Measurements from ENCODE around the gene CRYGN. TPM values are rescaled to one million over a fixed set of nuclear protein-coding genes. Genes with fewer than 3 reads are reported as not detected.

The CRYGN gene
- total RNA-seq, 4 donors from 2014 or later = not detected

GRCh38 chr7:151395036-151395367 is 44.9 kb downstream of the CRYGN start:
- Histone ChIP-seq H3K27me3 (peaks cover 11% of the 10 kb centered on the region), H3K9me3 (no peaks in the 10 kb centered on the region), H3K4me1 (no peaks in the 10 kb centered on the region), H3K4me3 (no peak overlapping the region), H3K27ac (no peak overlapping the region), H3K36me3 (no peaks in the 10 kb centered on the region)
- DNase-seq (ENCODE audit: low spot score in 2 of 2) = peak in 1 of 2 donors; percentile 47
- 83% methylated on average over 4 of the region's 13 CpGs for WGBS
- TF ChIP-seq EP300 (IDR thresholded peaks at IDR 0.05) = no peak
- no peak for TF ChIP-seq CTCF (IDR thresholded peaks at IDR 0.05)
- no peak for TF ChIP-seq POLR2AphosphoS5 (IDR thresholded peaks at IDR 0.05)
- no peak for TF ChIP-seq POLR2A (IDR thresholded peaks at IDR 0.05)

- H3K36me3 ChIP-seq = no peaks in the 10 kb centered on the region
- peaks cover 11% of the 10 kb centered on the region for H3K27me3 ChIP-seq
- 81% methylated on average over 23 of the region's 35 CpGs for WGBS
- H3K4me3 ChIP-seq = no peak overlapping the region
- no peak for TF ChIP-seq CTCF (IDR thresholded peaks at IDR 0.05)
- no peak for DNase-seq (ENCODE audit: low spot score in 2 of 2)
- no peak overlapping the region for H3K27ac ChIP-seq
- H3K4me1 ChIP-seq = no peaks in the 10 kb centered on the region
- no peaks in the 10 kb centered on the region for H3K9me3 ChIP-seq
Observed at GRCh38 chr7:151394076-151395035, 45.6 kb downstream of the CRYGN start.

GRCh38 chr7:151393031-151393977 is 46.6 kb downstream of the CRYGN start:
- DNase-seq (ENCODE audit: low spot score in 2 of 2) = no peak
- WGBS = 80% methylated on average over 24 of the region's 31 CpGs
- H3K4me3 ChIP-seq = no peak overlapping the region
- no peaks in the 10 kb centered on the region for H3K4me1 ChIP-seq
- peaks cover 11% of the 10 kb centered on the region for H3K27me3 ChIP-seq
- H3K9me3 ChIP-seq = no peaks in the 10 kb centered on the region
- no peak overlapping the region for H3K27ac ChIP-seq
- TF ChIP-seq POLR2AphosphoS5 (IDR thresholded peaks at IDR 0.05) = no peak
- no peak for TF ChIP-seq EP300 (IDR thresholded peaks at IDR 0.05)
- no peak for TF ChIP-seq CTCF (IDR thresholded peaks at IDR 0.05)
- TF ChIP-seq POLR2A (IDR thresholded peaks at IDR 0.05) = no peak
- H3K36me3 ChIP-seq = no peaks in the 10 kb centered on the region

GRCh38 chr7:151392426-151392825 is 47.5 kb downstream of the CRYGN start:
- no peaks in the 10 kb centered on the region for H3K36me3 ChIP-seq
- no peaks in the 10 kb centered on the region for H3K9me3 ChIP-seq
- no peaks in the 10 kb centered on the region for H3K4me1 ChIP-seq
- no peak overlapping the region for H3K27ac ChIP-seq
- peaks cover 11% of the 10 kb centered on the region for H3K27me3 ChIP-seq
- no peak overlapping the region for H3K4me3 ChIP-seq
- WGBS = 85% methylated on average over 5 of the region's 13 CpGs
- no peak for DNase-seq (ENCODE audit: low spot score in 2 of 2)
- no peak for TF ChIP-seq EP300 (IDR thresholded peaks at IDR 0.05)
- no peak for TF ChIP-seq POLR2AphosphoS5 (IDR thresholded peaks at IDR 0.05)
- no peak for TF ChIP-seq CTCF (IDR thresholded peaks at IDR 0.05)

- 100% methylated on average over 1 of the region's 8 CpGs for WGBS
- no peaks in the 10 kb centered on the region for H3K4me1 ChIP-seq
- no peak for TF ChIP-seq POLR2AphosphoS5 (IDR thresholded peaks at IDR 0.05)
- no peak for TF ChIP-seq EP300 (IDR thresholded peaks at IDR 0.05)
- no peak for TF ChIP-seq POLR2A (IDR thresholded peaks at IDR 0.05)
- no peak for TF ChIP-seq CTCF (IDR thresholded peaks at IDR 0.05)
Observed at GRCh38 chr7:151392002-151392401, 47.9 kb downstream of the CRYGN start.

More at GRCh38 chr7:151392002-151392401, 47.9 kb downstream of the CRYGN start:
- no peak for DNase-seq (ENCODE audit: low spot score in 2 of 2)
- H3K36me3 ChIP-seq = no peaks in the 10 kb centered on the region
- H3K27ac ChIP-seq = no peak overlapping the region
- H3K4me3 ChIP-seq = no peak overlapping the region
- peaks cover 11% of the 10 kb centered on the region for H3K27me3 ChIP-seq
- H3K9me3 ChIP-seq = no peaks in the 10 kb centered on the region
